Measurements from ENCODE around the gene CTTN.

Gene CTTN

GRCh38 chr11:70456921-70457532 lies 58.7 kb downstream of the CTTN start:
- DNase-seq = no peak

DNA sequence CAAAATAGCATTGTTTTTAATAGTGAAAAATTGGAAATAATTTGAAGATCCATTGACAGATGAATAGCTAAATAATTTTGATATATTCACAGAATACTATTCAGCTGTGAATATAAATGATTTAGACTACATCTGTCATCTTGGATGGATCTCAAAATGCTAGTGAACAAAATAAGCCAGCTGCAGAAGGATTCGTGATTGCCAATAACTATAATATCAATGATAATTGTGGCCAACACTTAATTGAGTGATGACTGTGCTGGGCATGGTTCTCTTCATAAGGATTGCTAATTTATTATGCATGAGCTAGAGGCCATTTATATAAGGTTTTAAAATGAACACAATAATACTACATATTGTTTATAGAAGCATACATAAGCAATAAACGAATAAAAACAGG lies 60.4 kb downstream of the CTTN start:
- DNase-seq = no peak

GRCh38 chr11:70460111-70460510 lies 61.8 kb downstream of the CTTN start:
- DNase-seq = no peak

GRCh38 chr11:70460964-70461363 lies 62.6 kb downstream of the CTTN start:
- DNase-seq = no peak

DNA sequence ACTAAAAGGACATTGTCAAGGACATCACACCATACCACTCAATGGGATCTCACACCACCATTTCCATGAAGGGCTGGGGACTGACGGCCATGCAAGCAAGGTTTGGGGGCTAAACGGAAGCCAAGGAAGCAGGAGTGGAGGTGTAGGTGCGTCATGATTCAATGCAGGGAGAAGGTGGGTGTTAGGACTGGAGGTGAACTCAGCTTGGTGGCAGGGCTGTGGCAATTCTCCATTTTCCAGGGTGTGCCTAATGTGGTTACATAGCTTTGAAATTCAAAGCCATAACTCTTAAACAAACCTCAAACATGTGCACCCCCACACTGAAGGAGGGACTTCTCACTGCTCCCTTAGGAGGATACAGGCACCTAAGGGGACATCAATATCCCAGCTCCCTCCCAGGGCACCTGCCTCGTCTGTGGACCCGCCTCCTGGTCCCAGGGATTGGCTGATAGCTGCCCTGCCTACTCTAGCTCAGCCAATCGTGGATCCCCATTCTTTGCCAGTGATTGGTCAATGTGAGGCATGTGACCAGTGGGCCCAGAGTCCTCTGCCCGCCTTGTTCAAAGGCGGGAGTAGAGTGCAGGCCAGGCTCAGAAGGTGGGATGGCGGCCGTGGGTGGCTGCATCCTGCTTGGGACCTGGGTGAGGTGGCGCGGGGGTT lies 64.6 kb downstream of the CTTN start:
- no peak for DNase-seq

- DNase-seq = no peak
Measured at GRCh38 chr11:70463478-70464255, 65.3 kb downstream of the CTTN start.

DNA sequence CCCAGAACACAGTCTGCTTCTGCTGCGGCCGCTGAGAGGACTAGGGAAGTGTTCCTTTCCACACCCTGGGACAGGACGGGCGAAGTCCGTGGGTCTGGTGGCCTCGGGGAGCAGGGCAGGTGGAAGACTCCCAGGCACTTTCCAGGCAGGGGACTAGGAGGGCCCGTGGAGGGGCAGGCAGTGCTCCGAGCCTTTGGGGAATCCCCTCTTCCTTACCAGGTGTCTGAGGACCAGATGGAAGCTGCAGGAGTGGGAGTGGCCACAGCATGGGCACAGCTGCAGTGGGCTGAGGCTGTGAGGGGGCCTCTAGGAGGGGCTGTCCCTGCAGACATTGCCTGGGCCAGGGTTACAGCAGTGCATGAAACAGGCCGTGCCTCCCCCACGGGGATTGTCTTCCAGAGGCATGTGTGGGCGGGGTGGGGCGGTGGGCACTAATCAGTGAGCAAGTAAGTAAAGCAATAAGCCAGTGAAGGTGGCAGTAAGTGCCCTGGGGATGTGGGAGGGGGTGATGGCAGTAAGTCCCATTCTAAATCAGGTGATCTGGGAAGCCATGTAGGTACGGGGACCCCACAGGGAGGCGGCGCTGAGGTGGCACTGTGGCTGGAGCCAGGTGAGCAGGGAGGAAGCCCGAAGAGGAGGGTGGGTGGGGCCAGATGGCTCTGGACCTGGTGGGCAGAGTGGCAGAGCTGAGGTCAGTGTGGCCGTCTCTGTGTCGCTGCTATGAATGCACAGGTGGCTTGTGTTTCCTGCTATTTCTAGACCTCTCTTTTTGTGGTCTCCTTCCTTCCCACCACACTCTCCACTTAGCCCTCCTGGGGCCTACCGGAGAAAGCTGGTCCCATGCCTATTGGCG lies 66.4 kb downstream of the CTTN start:
- no peak for DNase-seq

DNA sequence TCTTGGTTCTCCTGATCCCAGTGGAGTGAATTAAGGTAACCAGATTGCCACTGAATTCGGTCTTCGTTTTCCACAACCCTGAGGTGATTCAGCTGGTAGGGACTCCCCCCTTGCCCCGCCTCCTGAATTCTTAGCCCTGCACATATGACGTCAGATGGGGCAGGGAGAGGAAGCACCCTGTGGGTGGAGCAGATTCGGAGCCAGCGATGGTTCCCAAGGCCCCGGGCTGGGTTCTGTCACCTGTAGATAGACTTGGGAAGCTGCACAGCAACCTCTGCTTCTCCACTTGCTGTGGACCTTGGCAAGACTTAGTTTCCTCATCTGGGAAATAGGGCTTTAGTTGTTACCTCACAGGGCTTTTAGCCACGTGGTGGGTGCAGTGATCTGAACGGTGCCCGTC lies 67.8 kb downstream of the CTTN start:
- DNase-seq = no peak

- no peak for DNase-seq
Measured at GRCh38 chr11:70466596-70466995, 68.3 kb downstream of the CTTN start.

- DNase-seq = peak; percentile 2
Measured at GRCh38 chr11:70467201-70468085, 69.1 kb downstream of the CTTN start.

DNA sequence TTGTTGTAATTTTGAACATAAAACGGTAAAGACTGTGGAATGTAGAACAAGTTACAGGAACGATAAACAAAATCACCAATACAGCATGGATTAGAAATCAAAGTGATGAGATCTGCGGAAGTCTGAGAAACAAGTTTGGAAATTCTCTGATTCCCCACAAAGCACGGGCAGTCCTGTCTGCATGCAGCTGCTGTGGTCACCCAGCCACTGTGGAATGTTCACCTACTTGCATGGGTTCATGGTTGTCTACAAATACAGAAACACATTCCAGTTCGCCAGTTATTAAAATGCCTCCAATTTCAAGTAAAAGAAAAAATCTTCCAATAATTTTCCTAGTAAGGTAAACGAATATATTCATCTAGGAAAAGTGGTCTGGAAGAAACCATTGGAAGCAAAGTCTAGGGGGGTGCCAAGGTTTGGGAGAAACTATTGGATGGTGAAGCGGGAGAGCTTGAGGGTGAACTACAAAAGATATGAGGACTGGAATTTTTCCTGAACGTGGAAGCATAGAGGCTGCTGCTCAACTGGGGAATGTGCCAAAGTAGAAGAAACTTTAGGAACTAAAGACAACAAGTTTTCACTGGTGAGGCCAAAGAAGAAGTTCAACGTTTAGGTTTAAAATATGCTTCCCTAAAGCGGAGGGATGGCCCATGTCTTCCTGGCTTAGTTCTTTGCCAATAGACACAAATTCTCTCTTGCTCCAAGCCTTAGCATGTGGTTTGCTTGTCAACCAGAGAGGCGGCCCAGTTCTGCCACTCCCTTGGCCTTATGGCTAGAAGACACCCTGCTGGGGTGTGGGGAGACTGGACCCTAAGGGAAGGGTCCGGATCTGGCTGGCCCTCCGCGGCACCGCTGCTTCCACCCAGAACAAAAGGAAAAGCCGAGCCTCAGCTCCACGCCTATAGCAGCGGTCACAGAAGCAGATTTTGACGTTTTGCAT lies 70.2 kb downstream of the CTTN start:
- DNase-seq = no peak

GRCh38 chr11:70470127-70470526 lies 71.8 kb downstream of the CTTN start:
- no peak for DNase-seq

DNA sequence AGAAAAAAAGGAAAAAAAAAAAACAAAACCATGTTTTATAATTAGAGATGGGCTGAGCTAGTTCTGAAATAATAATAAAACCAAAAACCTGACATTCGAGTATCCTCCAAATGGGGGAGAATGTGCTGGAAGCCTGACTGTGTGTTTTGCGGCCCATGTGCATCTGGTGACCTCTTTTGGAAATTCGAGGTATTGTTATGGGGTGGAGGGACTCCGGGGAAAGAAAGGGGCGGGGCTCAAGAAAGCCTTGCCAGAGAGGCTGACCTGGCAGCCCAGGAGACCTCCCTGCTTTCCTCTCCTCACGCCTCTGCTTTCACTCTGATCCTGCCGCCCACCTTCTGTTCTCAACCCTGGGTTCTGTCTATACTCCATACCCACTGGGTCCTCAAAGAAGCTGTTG lies 72.9 kb downstream of the CTTN start:
- no peak for DNase-seq

- DNase-seq = no peak
Measured at GRCh38 chr11:70472240-70472639, 73.9 kb downstream of the CTTN start.

- no peak for DNase-seq
Measured at GRCh38 chr11:70473186-70473872, 75.0 kb downstream of the CTTN start.

DNA sequence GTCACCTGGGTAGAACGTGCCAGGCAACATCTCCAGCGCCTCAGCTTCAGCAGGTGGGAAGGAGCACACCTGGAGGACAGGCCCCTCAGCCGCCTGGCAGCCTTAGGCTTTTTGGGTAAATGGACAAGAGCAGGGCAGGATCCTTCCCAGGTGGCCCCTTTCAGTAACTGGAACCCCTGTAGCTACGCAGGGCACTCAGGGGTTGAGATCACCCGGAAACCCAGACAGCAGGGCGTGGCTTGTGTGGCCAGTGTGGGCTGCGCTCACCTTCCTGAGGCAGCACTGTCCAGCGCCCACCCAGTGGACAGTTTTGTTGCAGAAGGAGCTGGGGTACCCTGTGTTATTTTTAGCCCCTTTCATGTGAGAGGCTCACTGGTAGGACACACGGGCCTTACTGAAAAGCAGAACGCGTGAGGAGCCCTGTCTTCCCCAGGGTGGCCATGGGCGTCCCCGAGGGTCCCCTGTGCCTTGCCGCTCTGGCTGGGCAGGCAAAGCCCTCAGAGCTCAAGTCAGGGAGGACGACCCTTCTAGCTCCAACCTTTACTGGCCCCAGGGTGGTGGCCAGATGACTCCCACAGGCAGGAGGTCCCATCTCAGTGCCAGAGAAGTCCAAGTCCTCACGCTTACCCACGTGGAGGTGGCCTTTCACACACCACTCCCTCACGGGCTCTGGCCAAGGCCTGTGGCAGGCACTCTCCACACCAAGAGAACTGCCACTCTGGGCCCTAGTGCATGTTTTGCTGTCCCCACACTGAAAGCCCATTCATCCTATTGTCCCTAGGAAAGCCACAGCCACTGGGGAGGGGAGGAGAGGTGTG lies 75.8 kb downstream of the CTTN start:
- DNase-seq = no peak

DNA sequence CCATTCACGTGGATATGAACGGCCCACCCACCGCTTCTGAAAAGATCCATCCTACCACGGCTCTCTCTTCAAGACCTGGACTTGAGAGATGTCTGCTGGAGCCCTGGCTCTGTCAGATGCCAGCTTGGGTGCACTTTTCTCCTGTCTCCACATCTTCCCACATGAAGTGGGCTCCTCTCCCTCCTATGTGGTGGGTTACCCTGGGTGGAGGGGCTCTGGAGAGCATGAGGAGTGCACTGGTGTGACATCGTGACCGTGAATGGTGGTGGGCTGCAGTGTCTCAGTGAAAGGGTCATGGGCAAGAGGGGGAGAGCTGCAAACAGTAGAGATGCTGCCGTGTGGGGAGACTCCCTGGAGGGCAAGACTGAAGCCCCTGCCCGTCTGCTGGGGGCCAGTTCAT lies 76.4 kb downstream of the CTTN start:
- no peak for DNase-seq

- no peak for DNase-seq
Measured at GRCh38 chr11:70476669-70477068, 78.3 kb downstream of the CTTN start.

- DNase-seq = no peak
Measured at GRCh38 chr11:70477176-70477575, 78.8 kb downstream of the CTTN start.

DNA sequence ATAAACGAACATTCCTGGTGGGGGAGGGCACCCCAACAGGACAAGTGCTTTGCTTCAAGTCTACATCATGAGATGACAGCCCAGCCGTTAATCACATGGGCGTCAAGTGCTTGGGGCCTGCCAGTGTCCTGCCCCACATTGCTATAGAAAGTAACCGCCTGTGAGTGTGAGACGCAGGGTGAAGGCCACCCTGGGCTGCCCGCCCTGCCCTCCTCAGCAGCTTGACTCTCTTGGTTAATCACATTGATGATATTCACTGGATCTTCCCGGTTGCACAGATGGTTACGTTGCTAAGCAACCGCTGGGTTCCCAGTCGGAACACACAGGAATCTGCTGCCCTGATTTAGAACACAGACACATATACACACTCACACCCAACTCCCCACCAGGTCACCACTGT lies 79.3 kb downstream of the CTTN start:
- DNase-seq = no peak

Data from NCI-H1048 (cell line).